Mesenchymal stem cell (in vitro differentiated cells and primary cell): ENCODE data around the gene TOX2.

ENCODE experiments used
- DNase-seq: peaks from one replicate; pipeline ENCODE4 v3.0.0-alpha.2; 2013
- H2AFZ ChIP-seq: one replicate; pipeline ENCODE4 v1.6.1; 2013; ENCODE audit warnings: low read depth, mild to moderate bottlenecking, control low read depth, inconsistent platforms, low read length, moderate library complexity
- H2AK5ac ChIP-seq: 2 replicates; pipeline ENCODE4 v1.6.1; 2013; ENCODE audit warnings: low read length, moderate library complexity, mild to moderate bottlenecking, inconsistent platforms; ENCODE audit not compliant: severe bottlenecking
- H2BK120ac ChIP-seq: one replicate; pipeline ENCODE4 v1.6.1; 2013; ENCODE audit warnings: low read depth, mild to moderate bottlenecking, inconsistent platforms, low read length, moderate library complexity
- H2BK12ac ChIP-seq, 2 experiments: one replicate each; pipeline ENCODE4 v1.6.1; 2013; ENCODE audit warnings: inconsistent platforms in 2 of 2, low read length in 2 of 2, mild to moderate bottlenecking in 2 of 2, moderate library complexity in 2 of 2, control low read depth in 1 of 2
- H2BK15ac ChIP-seq: one replicate; pipeline ENCODE4 v1.6.1; 2013; ENCODE audit warnings: mild to moderate bottlenecking, low read depth, inconsistent platforms; ENCODE audit not compliant: poor library complexity, severe bottlenecking
- H2BK5ac ChIP-seq: 2 replicates; pipeline ENCODE4 v1.6.1; 2013; ENCODE audit warnings: low read depth, mild to moderate bottlenecking, low read length, control low read depth, inconsistent platforms; ENCODE audit not compliant: poor library complexity, severe bottlenecking
- H3K14ac ChIP-seq, 2 experiments: one replicate each; pipeline ENCODE4 v1.6.1; 2013; ENCODE audit warnings: inconsistent platforms in 2 of 2, low read length in 2 of 2, control low read depth in 1 of 2, mild to moderate bottlenecking in 1 of 2, moderate library complexity in 1 of 2
- H3K18ac ChIP-seq, 2 experiments: one replicate each; pipeline ENCODE4 v1.6.1; 2013; ENCODE audit warnings: inconsistent platforms in 2 of 2, low read length in 2 of 2, control low read depth in 1 of 2, low read depth in 1 of 2, mild to moderate bottlenecking in 1 of 2
- H3K23ac ChIP-seq, 2 experiments: one replicate each; pipeline ENCODE4 v1.6.1; 2013; ENCODE audit warnings: inconsistent platforms in 2 of 2, low read length in 2 of 2, mild to moderate bottlenecking in 2 of 2, moderate library complexity in 2 of 2, control low read depth in 1 of 2
- H3K27ac ChIP-seq: 2 replicates; pipeline ENCODE4 v1.5.1; 2013; ENCODE audit warnings: mild to moderate bottlenecking, moderate library complexity, low read length, control low read depth, inconsistent platforms; ENCODE audit not compliant: poor library complexity, severe bottlenecking
- H3K27me3 ChIP-seq, 2 experiments: 2 replicates each; pipeline versions ENCODE4 v1.6.1 to v1.7.0; 2013; ENCODE audit warnings: low read length in 2 of 2, mild to moderate bottlenecking in 2 of 2, moderate library complexity in 2 of 2, control low read depth in 1 of 2, inconsistent platforms in 1 of 2; ENCODE audit not compliant: control insufficient read depth in 1 of 2, insufficient read depth in 1 of 2
- H3K36me3 ChIP-seq, 2 experiments: 2 replicates each; pipeline versions ENCODE4 v1.6.1 to v1.7.0; 2013; ENCODE audit warnings: low read length in 2 of 2, control low read depth in 1 of 2, inconsistent platforms in 1 of 2, low read depth in 1 of 2, mild to moderate bottlenecking in 1 of 2; ENCODE audit not compliant: insufficient read depth in 2 of 2, control insufficient read depth in 1 of 2
- H3K4ac ChIP-seq, 2 experiments: one replicate each; pipeline ENCODE4 v1.6.1; 2013; ENCODE audit warnings: inconsistent platforms in 2 of 2, low read length in 2 of 2, mild to moderate bottlenecking in 2 of 2, moderate library complexity in 2 of 2, control low read depth in 1 of 2, low read depth in 1 of 2
- H3K4me1 ChIP-seq: 2 replicates; pipeline ENCODE4 v1.6.1; 2013; ENCODE audit warnings: low read depth, low read length, control low read depth; ENCODE audit not compliant: control insufficient read depth, insufficient read depth
- H3K4me2 ChIP-seq: 2 replicates; pipeline ENCODE4 v1.6.1; 2013; ENCODE audit warnings: low read length, mild to moderate bottlenecking, inconsistent platforms; ENCODE audit not compliant: poor library complexity, severe bottlenecking
- H3K4me3 ChIP-seq, 2 experiments: 2 replicates each; pipeline versions ENCODE4 v1.5.1 to v1.7.0; 2013; ENCODE audit warnings: low read length in 2 of 2, mild to moderate bottlenecking in 2 of 2, control low read depth in 1 of 2, low read depth in 1 of 2; ENCODE audit not compliant: insufficient read depth in 1 of 2
- H3K79me1 ChIP-seq: replicated peaks from 2 replicates; pipeline ENCODE4 v1.6.1; 2013; ENCODE audit warnings: mild to moderate bottlenecking, control low read depth, low read length, inconsistent platforms; ENCODE audit not compliant: poor library complexity, severe bottlenecking
- H3K9ac ChIP-seq: 2 replicates; pipeline ENCODE4 v1.7.0; 2013; ENCODE audit warnings: mild to moderate bottlenecking, low read length, moderate library complexity
- H3K9me3 ChIP-seq: 2 replicates; pipeline ENCODE4 v1.7.0; 2013; ENCODE audit warnings: mild to moderate bottlenecking, low read length; ENCODE audit not compliant: control insufficient read depth
- H4K8ac ChIP-seq: one replicate; pipeline ENCODE4 v1.6.1; 2013; ENCODE audit warnings: inconsistent platforms, mild to moderate bottlenecking, low read length, moderate library complexity
- H4K91ac ChIP-seq: one replicate; pipeline ENCODE4 v1.6.1; 2013; ENCODE audit warnings: mild to moderate bottlenecking, low read length, inconsistent platforms
- WGBS: methylation state at CpG from one replicate; pipeline ENCODE4 v1.1.7; 2013; ENCODE audit warnings: mixed read lengths; 5-methylcytosine and 5-hydroxymethylcytosine counted together

The TOX2 gene

GRCh38 chr20:44031781-44032582 lies 117.3 kb downstream of the TOX2 start:
- H2BK120ac ChIP-seq, result no peak overlapping the region
- H3K79me1 ChIP-seq, result no peaks in the 10 kb centered on the region
- no peak overlapping the region for H3K23ac ChIP-seq
- no peak overlapping the region for H4K91ac ChIP-seq
- no peak overlapping the region for H4K8ac ChIP-seq
- H3K27me3 ChIP-seq, result peaks cover 39 to 82% of the 10 kb centered on the region in 2 experiments
- H2BK15ac ChIP-seq, result no peak overlapping the region
- H2AFZ ChIP-seq, result no peak overlapping the region
- DNase-seq, result no peak
- no peak overlapping the region for H2BK5ac ChIP-seq
- H3K4me3 ChIP-seq, result no peak overlapping the region
- H2BK12ac ChIP-seq, result no peak overlapping the region
- no peak overlapping the region for H3K18ac ChIP-seq
- H3K14ac ChIP-seq, result no peak overlapping the region
- no peak overlapping the region for H3K4ac ChIP-seq
- H3K27ac ChIP-seq, result no peak overlapping the region
- H2AK5ac ChIP-seq, result no peak overlapping the region
- no peaks in the 10 kb centered on the region for H3K4me1 ChIP-seq
- no peaks in the 10 kb centered on the region for H3K36me3 ChIP-seq
- 85% methylated on average over 11 of the region's 12 CpGs for WGBS
- peaks cover 10% of the 10 kb centered on the region for H3K9me3 ChIP-seq
- no peak overlapping the region for H3K9ac ChIP-seq
- no peak overlapping the region for H3K4me2 ChIP-seq

DNA sequence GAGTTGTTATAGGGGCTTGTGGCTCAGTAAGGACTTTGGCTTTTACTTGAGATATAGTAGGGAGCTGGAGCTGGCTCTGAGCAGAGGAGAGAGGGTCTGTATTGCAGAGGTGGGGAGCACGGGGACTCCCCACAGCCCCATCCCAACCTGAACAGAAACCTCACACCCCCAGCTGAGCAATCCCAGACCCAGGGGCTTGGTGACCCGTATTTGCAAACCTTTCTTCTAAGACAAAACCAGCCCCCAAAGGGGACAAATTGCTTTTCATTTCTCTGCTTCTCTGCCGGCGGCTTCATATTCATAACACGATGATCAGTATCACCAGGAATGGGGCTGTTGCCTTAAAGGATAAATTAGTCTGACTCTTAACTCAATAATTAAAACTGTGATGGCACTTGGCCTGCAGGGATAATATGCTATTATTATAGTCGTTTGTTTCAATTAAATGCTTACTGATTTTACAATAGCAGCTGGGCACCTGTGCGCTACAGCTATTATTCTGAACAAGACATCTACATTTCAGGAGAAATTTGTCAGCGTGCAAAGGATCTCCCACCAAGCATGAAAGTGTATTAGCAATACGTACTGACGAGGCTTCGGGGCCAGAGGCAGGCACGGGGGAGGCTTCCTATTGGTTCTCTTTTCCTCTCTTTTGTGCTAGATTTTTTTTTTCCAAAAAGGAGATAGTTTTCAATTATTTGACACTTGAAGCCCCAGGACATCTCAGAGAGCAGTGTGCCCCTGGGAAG lies 118.1 kb downstream of the TOX2 start:
- Histone ChIP-seq H2AK5ac (no peak overlapping the region), H3K9ac (no peak overlapping the region), H4K8ac (peak overlapping the region; percentile 46), H3K27ac (no peak overlapping the region), H3K4ac (no peak overlapping the region), H4K91ac (no peak overlapping the region), H2BK15ac (no peak overlapping the region), H3K36me3 (no peaks in the 10 kb centered on the region), H3K23ac (no peak overlapping the region), H2BK5ac (no peak overlapping the region), H2BK120ac (no peak overlapping the region), H3K4me3 (no peak overlapping the region), H3K27me3 (peaks cover 47 to 79% of the 10 kb centered on the region in 2 experiments), H3K9me3 (peaks cover 10% of the 10 kb centered on the region), H3K4me1 (no peaks in the 10 kb centered on the region), H3K18ac (no peak overlapping the region), H3K14ac (no peak overlapping the region), H2BK12ac (no peak overlapping the region), H2AFZ (no peak overlapping the region), H3K79me1 (no peaks in the 10 kb centered on the region), H3K4me2 (no peak overlapping the region)
- no peak for DNase-seq
- 93% methylated on average over 12 of the region's 12 CpGs for WGBS

- Histone ChIP-seq H3K36me3 (no peaks in the 10 kb centered on the region), H3K4me2 (no peak overlapping the region), H2AK5ac (no peak overlapping the region), H2BK12ac (no peak overlapping the region), H3K4ac (no peak overlapping the region), H3K14ac (no peak overlapping the region), H2AFZ (no peak overlapping the region), H2BK120ac (no peak overlapping the region), H3K27me3 (peaks cover 53 to 77% of the 10 kb centered on the region in 2 experiments), H3K27ac (no peak overlapping the region), H3K23ac (no peak overlapping the region), H3K18ac (no peak overlapping the region), H4K8ac (no peak overlapping the region), H3K4me1 (no peaks in the 10 kb centered on the region), H2BK5ac (no peak overlapping the region), H2BK15ac (no peak overlapping the region), H3K79me1 (no peaks in the 10 kb centered on the region), H3K4me3 (no peak overlapping the region), H3K9ac (no peak overlapping the region), H3K9me3 (peaks cover 10% of the 10 kb centered on the region), H4K91ac (no peak overlapping the region)
- WGBS, result 67% methylated on average over 1 of the region's 2 CpGs
- DNase-seq, result peak; percentile 25
Observed at GRCh38 chr20:44033344-44033743, 118.7 kb downstream of the TOX2 start.

- H3K27ac ChIP-seq, result no peak overlapping the region
- H3K18ac ChIP-seq, result no peak overlapping the region
- peaks cover 10% of the 10 kb centered on the region for H3K9me3 ChIP-seq
- H3K9ac ChIP-seq, result no peak overlapping the region
- no peaks in the 10 kb centered on the region for H3K4me1 ChIP-seq
- H3K27me3 ChIP-seq, result peaks cover 53 to 77% of the 10 kb centered on the region in 2 experiments
- no peak overlapping the region for H3K4me2 ChIP-seq
- no peak for DNase-seq
- H4K91ac ChIP-seq, result peak overlapping the region; percentile 74
- no peak overlapping the region for H2BK15ac ChIP-seq
- no peak overlapping the region for H2AFZ ChIP-seq
- H3K14ac ChIP-seq, result no peak overlapping the region
- 89% methylated on average over 4 of the region's 4 CpGs for WGBS
- H2AK5ac ChIP-seq, result no peak overlapping the region
- no peak overlapping the region for H4K8ac ChIP-seq
- H2BK12ac ChIP-seq, result no peak overlapping the region
- no peak overlapping the region for H3K4ac ChIP-seq
- no peaks in the 10 kb centered on the region for H3K36me3 ChIP-seq
- no peak overlapping the region for H2BK120ac ChIP-seq
- no peaks in the 10 kb centered on the region for H3K79me1 ChIP-seq
- no peak overlapping the region for H3K23ac ChIP-seq
- no peak overlapping the region for H2BK5ac ChIP-seq
- H3K4me3 ChIP-seq, result no peak overlapping the region
Observed at GRCh38 chr20:44033873-44034272, 119.2 kb downstream of the TOX2 start.
